IMR-90 (cell line): ENCODE measurements around the gene MKNK2. TPM values are rescaled to one million over a fixed set of nuclear protein-coding genes. Genes with fewer than 3 reads are reported as not detected.
A peak's percentile ranks its signal among the peaks of the same experiment; 100 is the strongest.

Experiments used
- ATAC-seq: fragments of 200-7000 bp; cut with Tn5 transposase; 2 replicates; pipeline ENCODE4 v1.9.1; 2020; ENCODE audit warnings: low read depth, mild to moderate bottlenecking, moderate library complexity
- BruUV-seq: library from RNA; stranded (reverse); fragments of 400-500 nt; replicated peaks from 2 replicates; lab custom pipeline; 2021; lab: Mats Ljungman, UMichigan
- CTCF ChIA-PET: fragments of 300-600 bp; formaldehyde crosslinking; extraction: SDS; loops from one replicate; lab custom pipeline; 2021; ENCODE audit warnings: antibody characterized with exemption; lab: Yijun Ruan, JAX
- POLR2A ChIA-PET: fragments of 300-600 bp; sonication (Branson Sonifier 250); formaldehyde crosslinking; loops from one replicate; lab custom pipeline; 2022; ENCODE audit warnings: antibody characterized with exemption; ENCODE audit not compliant: unreplicated experiment; lab: Charles Lee
- DNase-seq: peaks from one replicate; pipeline ENCODE4 v3.0.0; 2013
- H2AFZ ChIP-seq: replicated peaks from 2 replicates; pipeline ENCODE3; 2013; ENCODE audit warnings: low read length, mild to moderate bottlenecking; ENCODE audit not compliant: poor library complexity
- H2AK5ac ChIP-seq: 2 replicates; pipeline ENCODE4 v1.6.1; 2013; ENCODE audit warnings: low read depth, low read length, inconsistent platforms
- H2AK9ac ChIP-seq: replicated peaks from 2 replicates; pipeline ENCODE3; 2013; ENCODE audit warnings: mild to moderate bottlenecking, low read depth, low read length, moderate library complexity; ENCODE audit not compliant: poor library complexity
- H2BK120ac ChIP-seq: 2 replicates; pipeline ENCODE4 v1.6.1; 2013; ENCODE audit warnings: low read depth, low read length, inconsistent platforms
- H2BK15ac ChIP-seq: 3 replicates; pipeline ENCODE4 v1.6.1; 2013; ENCODE audit warnings: low read depth, low read length, inconsistent platforms
- H2BK20ac ChIP-seq: 2 replicates; pipeline ENCODE4 v1.6.1; 2013; ENCODE audit warnings: low read depth, mild to moderate bottlenecking, inconsistent platforms, low read length, moderate library complexity
- H2BK5ac ChIP-seq: 2 replicates; pipeline ENCODE4 v1.6.1; 2013; ENCODE audit warnings: mild to moderate bottlenecking, low read depth, low read length, inconsistent platforms; ENCODE audit not compliant: poor library complexity, severe bottlenecking
- H3K14ac ChIP-seq: replicated peaks from 2 replicates; pipeline ENCODE4 v1.6.1; 2013; ENCODE audit warnings: low read depth, low read length, inconsistent platforms
- H3K18ac ChIP-seq: 2 replicates; pipeline ENCODE4 v1.6.1; 2013; ENCODE audit warnings: low read depth, low read length, control low read depth
- H3K23ac ChIP-seq: 2 replicates; pipeline ENCODE4 v1.6.1; 2013; ENCODE audit warnings: low read depth, low read length, inconsistent platforms
- H3K27ac ChIP-seq: 2 replicates; pipeline ENCODE4 v1.5.1; 2013; ENCODE audit warnings: mild to moderate bottlenecking, control low read depth, low read length; ENCODE audit not compliant: insufficient read depth
- H3K27me3 ChIP-seq: 2 replicates; pipeline ENCODE4 v1.6.1; 2013; ENCODE audit warnings: low read length; ENCODE audit not compliant: control insufficient read depth, insufficient read depth
- H3K36me3 ChIP-seq: 2 replicates; pipeline ENCODE4 v1.6.1; 2013; ENCODE audit warnings: low read length, mixed read lengths; ENCODE audit not compliant: control insufficient read depth, insufficient read depth
- H3K4ac ChIP-seq: 2 replicates; pipeline ENCODE4 v1.6.1; 2013; ENCODE audit warnings: low read depth, low read length, inconsistent platforms
- H3K4me1 ChIP-seq: 2 replicates; pipeline ENCODE4 v1.6.1; 2013; ENCODE audit warnings: low read length, mixed read lengths; ENCODE audit not compliant: control insufficient read depth, insufficient read depth
- H3K4me2 ChIP-seq: 2 replicates; pipeline ENCODE4 v1.6.1; 2013; ENCODE audit warnings: low read depth, mild to moderate bottlenecking, control low read depth, low read length, moderate library complexity
- H3K4me3 ChIP-seq: 2 replicates; pipeline ENCODE4 v1.5.1; 2013; ENCODE audit warnings: low read depth, mild to moderate bottlenecking, control low read depth, low read length, moderate library complexity; ENCODE audit not compliant: insufficient read depth
- H3K56ac ChIP-seq: 2 replicates; pipeline ENCODE4 v1.6.1; 2013; ENCODE audit warnings: low read length, inconsistent platforms; ENCODE audit not compliant: insufficient read depth; ENCODE audit errors: extremely low read depth
- H3K79me1 ChIP-seq, 2 experiments: 2 replicates each; pipeline ENCODE4 v1.6.1; 2013; ENCODE audit warnings: low read length in 2 of 2, inconsistent platforms in 1 of 2, low read depth in 1 of 2
- H3K9ac ChIP-seq: 2 replicates; pipeline ENCODE4 v1.6.1; 2013; ENCODE audit warnings: low read depth, low read length, control low read depth
- H3K9me1 ChIP-seq: 2 replicates; pipeline ENCODE4 v1.6.1; 2013; ENCODE audit warnings: low read length, inconsistent platforms; ENCODE audit not compliant: insufficient read depth
- H3K9me3 ChIP-seq: 2 replicates; pipeline ENCODE4 v1.6.1; 2013; ENCODE audit warnings: low read length; ENCODE audit not compliant: control insufficient read depth, insufficient read depth
- H4K20me1 ChIP-seq: 2 replicates; pipeline ENCODE4 v1.6.1; 2013; ENCODE audit warnings: low read length, inconsistent platforms; ENCODE audit not compliant: insufficient read depth
- H4K5ac ChIP-seq: 2 replicates; pipeline ENCODE4 v1.6.1; 2013; ENCODE audit warnings: mild to moderate bottlenecking, low read depth, low read length, control low read depth
- H4K8ac ChIP-seq, 2 experiments: 2 replicates each; pipeline ENCODE4 v1.6.1; 2013; ENCODE audit warnings: low read depth in 2 of 2, low read length in 2 of 2, control low read depth in 1 of 2, inconsistent platforms in 1 of 2
- H4K91ac ChIP-seq: 2 replicates; pipeline ENCODE4 v1.6.1; 2013; ENCODE audit warnings: low read depth, low read length, inconsistent platforms; ENCODE audit not compliant: insufficient read depth
- BHLHE40 ChIP-seq: fragments of 150-350 bp; IDR thresholded peaks from 2 replicates; pipeline ENCODE4 v1.6.1; 2016; ENCODE audit warnings: mild to moderate bottlenecking, low read depth, low read length
- CEBPB ChIP-seq: IDR thresholded peaks from 2 replicates; pipeline ENCODE4 v1.6.1; 2012; ENCODE audit warnings: low read depth, low read length, improper control_type of control experiment
- CHD1 ChIP-seq: IDR thresholded peaks from 2 replicates; pipeline ENCODE4 v1.6.1; 2012; ENCODE audit warnings: low read depth, low read length, improper control_type of control experiment
- ELK1 ChIP-seq: fragments of 150-350 bp; IDR thresholded peaks from 2 replicates; pipeline ENCODE4 v1.6.1; 2016; ENCODE audit warnings: low read depth, mild to moderate bottlenecking, low read length, moderate library complexity, borderline replicate concordance
- FOS ChIP-seq: fragments of 150-350 bp; IDR thresholded peaks from 2 replicates; pipeline ENCODE4 v1.6.1; 2016; ENCODE audit warnings: low read depth, low read length
- MAFK ChIP-seq: IDR thresholded peaks from 2 replicates; pipeline ENCODE4 v1.6.1; 2012; ENCODE audit warnings: low read depth, low read length, improper control_type of control experiment
- MAZ ChIP-seq: IDR thresholded peaks from 2 replicates; pipeline ENCODE4 v1.6.1; 2012; ENCODE audit warnings: low read depth, mild to moderate bottlenecking, low read length, improper control_type of control experiment, moderate library complexity, borderline replicate concordance
- MXI1 ChIP-seq: IDR thresholded peaks from 2 replicates; pipeline ENCODE4 v1.6.1; 2012; ENCODE audit warnings: low read depth, mild to moderate bottlenecking, low read length, moderate library complexity, borderline replicate concordance
- NFE2L2 ChIP-seq: fragments of 150-350 bp; IDR thresholded peaks from 2 replicates; pipeline ENCODE4 v1.6.1; 2016; ENCODE audit warnings: low read depth, mild to moderate bottlenecking, low read length
- POLR2A ChIP-seq: IDR thresholded peaks from 2 replicates; pipeline ENCODE4 v1.6.1; 2012; ENCODE audit warnings: mild to moderate bottlenecking, low read depth, low read length
- RCOR1 ChIP-seq: IDR thresholded peaks from 2 replicates; pipeline ENCODE4 v1.6.1; 2012; ENCODE audit warnings: mild to moderate bottlenecking, low read length, improper control_type of control experiment; ENCODE audit not compliant: insufficient replicate concordance
- RFX5 ChIP-seq: IDR thresholded peaks from 2 replicates; pipeline ENCODE4 v1.8.0; 2012; ENCODE audit warnings: low read depth, mild to moderate bottlenecking, low read length, moderate library complexity
- SMC3 ChIP-seq: fragments of 150-350 bp; IDR thresholded peaks from 2 replicates; pipeline ENCODE4 v1.6.1; 2016; ENCODE audit warnings: low read depth, mild to moderate bottlenecking, antibody characterized with exemption, low read length, moderate library complexity
- WGBS, 2 experiments: methylation state at CpG; one replicate each; pipeline versions ENCODE4 v1.1.5 to v1.1.7; 2013; ENCODE audit warnings: missing lambda C conversion rate in 2 of 2; ENCODE audit not compliant: insufficient read length in 1 of 2; ENCODE audit errors: extremely low coverage in 2 of 2; 5-methylcytosine and 5-hydroxymethylcytosine counted together
- dilution Hi-C: fragments of 300-500 bp; cut with HindIII; formaldehyde crosslinking; loops from one replicate; pipeline ENCODE4 v1.14.3; 2018; ENCODE audit warnings: low sequenced_read_pairs; ENCODE audit not compliant: unreplicated experiment
- in situ Hi-C: fragments of 300-500 bp; cut with MboI; formaldehyde crosslinking; loops from 3 replicates; pipeline ENCODE4 v1.14.3; 2019; ENCODE audit warnings: low sequenced_read_pairs, inconsistent platforms, mixed read lengths
- intact Hi-C: fragments of 100-400 bp; cut with micrococcal nuclease; formaldehyde crosslinking; loops from 2 replicates; pipeline ENCODE4 v1.10.0; 2022
- polyA plus RNA-seq, 3 experiments: library from polyadenylated mRNA; depleted of rRNA; stranded (reverse); fragments of >200 nt; gene quantifications; 2 replicates each; pipeline ENCODE4 v1.2.3, GENCODE V29; 2012; ENCODE audit warnings: low replicate concordance in 1 of 3
- total RNA-seq: library from RNA; depleted of rRNA; stranded (reverse); fragments of >200 nt; gene quantifications from 2 replicates; pipeline ENCODE4 v1.2.3, GENCODE V29; 2012
- TF ChIP-seq, protein P1 (sequence below): conservative IDR thresholded peaks from 2 replicates; pipeline ENCODE4 v1.5.1; 2012; ENCODE audit warnings: mild to moderate bottlenecking, low read depth, low read length, improper control_type of control experiment
- TF ChIP-seq, protein P2 (sequence below): fragments of 150-350 bp; IDR thresholded peaks from 2 replicates; pipeline ENCODE4 v1.6.1; 2017; ENCODE audit warnings: mild to moderate bottlenecking, antibody characterized with exemption, low read length, low read depth

MKNK2 gene
- total and polyA plus RNA-seq, 2 of the 4 experiments (the other 2 are of a cell fraction): 21.9 to 31.8 TPM

- Histone ChIP-seq H3K27me3 (no peaks in the 10 kb centered on the region), H2BK5ac (peak overlapping the region; percentile 72), H3K18ac (peak overlapping the region; percentile 36), H4K91ac (no peak overlapping the region), H4K5ac (peak overlapping the region; percentile 38; the same call in 1 of the 2 replicates), H3K4me2 (peak overlapping the region; percentile 42), H3K36me3 (no peaks in the 10 kb centered on the region), H3K4me1 (peaks cover 11% of the 10 kb centered on the region), H4K8ac (peak overlapping the region; percentile 63 to 72), H3K9me3 (peaks cover 7% of the 10 kb centered on the region), H4K20me1 (no peaks in the 10 kb centered on the region; the same call in 1 of the 2 replicates), H3K23ac (peak overlapping the region; percentile 82; the same call in 1 of the 2 replicates), H2BK120ac (peak overlapping the region; percentile 75), H2AK5ac (peak overlapping the region; percentile 59; the same call in 1 of the 2 replicates), H3K4ac (peak overlapping the region; percentile 80), H3K9me1 (no peaks in the 10 kb centered on the region), H2AK9ac (peak overlapping the region; percentile 96), H3K56ac (no peak overlapping the region), H3K14ac (peak overlapping the region; percentile 78), H3K79me1 (no peaks in the 10 kb centered on the region), H2AFZ (peak overlapping the region; percentile 94), H2BK20ac (peak overlapping the region; percentile 67; the same call in 1 of the 2 replicates), H3K9ac (peak overlapping the region; percentile 44; the same call in 1 of the 2 replicates), H2BK15ac (peak overlapping the region; percentile 78; the same call in 1 of the 3 replicates), H3K27ac (peak overlapping the region; percentile 68), H3K4me3 (no peak overlapping the region)
- CTCF ChIA-PET: no interaction called here
- BruUV-seq: no TSS peak
- in situ Hi-C loops: no loop called here
- dilution Hi-C loops: no loop called here
- intact Hi-C loops: no loop called here
- ATAC-seq (peak; percentile 87), DNase-seq (peak; percentile 65)
- 19% methylated on average over 12 of the region's 19 CpGs; no CpG with 5 or more reads in 1 of the 2 experiments for WGBS, 2 experiments
- POLR2A ChIA-PET: no interaction called here
- TF ChIP-seq, protein P1, sequence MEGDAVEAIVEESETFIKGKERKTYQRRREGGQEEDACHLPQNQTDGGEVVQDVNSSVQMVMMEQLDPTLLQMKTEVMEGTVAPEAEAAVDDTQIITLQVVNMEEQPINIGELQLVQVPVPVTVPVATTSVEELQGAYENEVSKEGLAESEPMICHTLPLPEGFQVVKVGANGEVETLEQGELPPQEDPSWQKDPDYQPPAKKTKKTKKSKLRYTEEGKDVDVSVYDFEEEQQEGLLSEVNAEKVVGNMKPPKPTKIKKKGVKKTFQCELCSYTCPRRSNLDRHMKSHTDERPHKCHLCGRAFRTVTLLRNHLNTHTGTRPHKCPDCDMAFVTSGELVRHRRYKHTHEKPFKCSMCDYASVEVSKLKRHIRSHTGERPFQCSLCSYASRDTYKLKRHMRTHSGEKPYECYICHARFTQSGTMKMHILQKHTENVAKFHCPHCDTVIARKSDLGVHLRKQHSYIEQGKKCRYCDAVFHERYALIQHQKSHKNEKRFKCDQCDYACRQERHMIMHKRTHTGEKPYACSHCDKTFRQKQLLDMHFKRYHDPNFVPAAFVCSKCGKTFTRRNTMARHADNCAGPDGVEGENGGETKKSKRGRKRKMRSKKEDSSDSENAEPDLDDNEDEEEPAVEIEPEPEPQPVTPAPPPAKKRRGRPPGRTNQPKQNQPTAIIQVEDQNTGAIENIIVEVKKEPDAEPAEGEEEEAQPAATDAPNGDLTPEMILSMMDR: no peak
- TF ChIP-seq RFX5 (no peak), CEBPB (no peak), CHD1 (no peak), NFE2L2 (no peak), MAFK (no peak), ELK1 (no peak), MXI1 (no peak), MAZ (no peak; the same call in 1 of the 2 replicates), FOS (no peak), SMC3 (no peak), RCOR1 (no peak), BHLHE40 (no peak), POLR2A (no peak)
- TF ChIP-seq, protein P2, sequence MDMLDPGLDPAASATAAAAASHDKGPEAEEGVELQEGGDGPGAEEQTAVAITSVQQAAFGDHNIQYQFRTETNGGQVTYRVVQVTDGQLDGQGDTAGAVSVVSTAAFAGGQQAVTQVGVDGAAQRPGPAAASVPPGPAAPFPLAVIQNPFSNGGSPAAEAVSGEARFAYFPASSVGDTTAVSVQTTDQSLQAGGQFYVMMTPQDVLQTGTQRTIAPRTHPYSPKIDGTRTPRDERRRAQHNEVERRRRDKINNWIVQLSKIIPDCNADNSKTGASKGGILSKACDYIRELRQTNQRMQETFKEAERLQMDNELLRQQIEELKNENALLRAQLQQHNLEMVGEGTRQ: no peak
Observed at GRCh38 chr19:2032296-2032941, 18.6 kb downstream of the MKNK2 start.
